Measurements from ENCODE around the gene FAM9C.

Gene FAM9C

DNA sequence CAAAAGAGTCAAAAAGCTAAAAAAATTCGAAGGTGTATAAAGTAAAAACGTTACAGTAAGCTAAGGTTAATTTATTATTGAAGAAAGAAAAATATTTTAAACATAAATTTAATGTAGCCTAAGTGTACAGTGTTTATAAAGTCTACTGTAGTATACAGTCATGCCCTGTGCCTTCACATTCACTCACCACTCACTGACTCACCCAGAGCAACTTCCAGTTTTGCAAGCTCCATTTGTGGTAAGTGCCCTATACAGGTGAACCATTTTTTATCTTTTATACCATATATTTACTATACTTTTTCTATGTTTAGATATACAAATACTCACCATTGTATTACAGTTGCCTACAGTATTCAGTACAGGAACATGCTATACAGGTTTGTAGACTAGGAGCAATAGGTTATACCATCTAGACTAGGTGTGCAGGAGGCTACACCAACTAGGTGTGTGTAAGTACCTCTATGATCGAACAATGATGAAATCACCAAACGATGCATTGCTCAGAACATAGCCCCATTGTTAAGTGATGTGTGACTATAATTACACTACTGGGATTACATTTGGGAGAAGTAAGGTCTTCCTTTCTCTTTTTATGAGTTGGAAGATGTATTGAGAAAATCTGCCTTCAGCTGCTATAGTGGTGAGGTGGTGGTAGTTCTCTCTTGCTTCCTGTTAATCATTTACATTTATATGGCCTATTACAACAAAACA, 42.3 kb downstream of the FAM9C start:
- no peak for DNase-seq

DNA sequence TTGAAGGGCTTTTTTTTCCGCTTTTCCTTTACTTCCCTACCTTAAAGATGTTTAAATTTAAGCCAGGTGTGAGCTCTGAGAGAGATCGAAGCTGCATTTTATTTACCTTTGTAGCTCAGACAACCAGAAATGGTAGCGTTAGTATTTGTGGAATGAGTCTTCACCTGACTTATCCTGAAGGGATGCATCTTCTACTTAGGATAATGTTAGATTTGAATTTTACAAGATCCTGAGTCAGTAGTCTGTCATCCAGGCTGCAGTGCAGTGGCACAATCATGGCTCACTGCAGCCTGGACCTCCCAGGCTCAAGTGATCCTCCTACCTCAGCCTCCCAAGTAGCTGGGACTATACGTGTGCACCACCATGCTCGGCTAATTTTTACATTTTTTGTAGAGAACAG, 43.3 kb downstream of the FAM9C start:
- no peak for DNase-seq

DNA sequence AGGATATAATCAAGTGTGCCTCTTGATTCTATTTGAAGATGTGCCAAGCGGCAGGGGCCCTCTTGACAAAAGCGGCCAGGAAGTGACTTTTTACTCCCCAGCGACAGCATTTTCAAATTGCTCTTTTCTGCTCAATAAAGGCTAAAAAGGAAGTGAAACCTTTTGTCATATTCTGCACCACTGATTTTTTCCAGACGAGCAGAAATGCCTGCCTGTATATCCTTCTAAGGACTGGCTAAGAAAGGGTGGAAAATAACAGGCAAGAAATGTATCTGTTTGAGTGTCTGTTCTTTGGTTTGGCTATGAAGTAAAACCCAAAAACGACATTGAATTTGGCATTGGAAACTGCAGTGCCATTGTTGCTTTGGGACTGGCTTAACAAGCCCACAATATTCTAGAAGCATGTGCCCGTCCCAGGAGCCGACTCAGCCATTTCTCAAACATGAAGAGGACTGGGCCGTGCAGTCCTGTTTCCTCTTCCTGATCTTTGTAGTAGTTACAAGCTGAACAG, 44.1 kb downstream of the FAM9C start:
- DNase-seq = no peak

DNA sequence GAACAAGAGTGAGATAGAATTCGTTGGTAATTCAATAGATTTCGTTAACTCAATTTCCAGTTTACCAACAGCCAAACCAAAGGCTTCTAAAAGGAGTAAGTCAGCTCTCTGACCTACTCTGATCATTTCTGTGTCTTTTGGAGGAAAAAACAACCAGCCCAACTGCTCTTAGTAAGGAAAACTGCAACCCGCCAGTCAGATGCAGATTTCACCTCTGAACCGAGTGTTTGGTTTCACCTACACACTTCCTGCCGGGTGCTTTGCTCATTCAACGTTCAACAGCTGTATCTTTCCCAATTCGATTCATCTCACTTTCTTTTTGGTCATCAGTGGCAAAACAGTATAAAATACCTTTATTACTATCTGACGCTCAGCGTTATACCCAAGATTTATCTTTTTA, 45.0 kb downstream of the FAM9C start:
- DNase-seq = no peak

DNA sequence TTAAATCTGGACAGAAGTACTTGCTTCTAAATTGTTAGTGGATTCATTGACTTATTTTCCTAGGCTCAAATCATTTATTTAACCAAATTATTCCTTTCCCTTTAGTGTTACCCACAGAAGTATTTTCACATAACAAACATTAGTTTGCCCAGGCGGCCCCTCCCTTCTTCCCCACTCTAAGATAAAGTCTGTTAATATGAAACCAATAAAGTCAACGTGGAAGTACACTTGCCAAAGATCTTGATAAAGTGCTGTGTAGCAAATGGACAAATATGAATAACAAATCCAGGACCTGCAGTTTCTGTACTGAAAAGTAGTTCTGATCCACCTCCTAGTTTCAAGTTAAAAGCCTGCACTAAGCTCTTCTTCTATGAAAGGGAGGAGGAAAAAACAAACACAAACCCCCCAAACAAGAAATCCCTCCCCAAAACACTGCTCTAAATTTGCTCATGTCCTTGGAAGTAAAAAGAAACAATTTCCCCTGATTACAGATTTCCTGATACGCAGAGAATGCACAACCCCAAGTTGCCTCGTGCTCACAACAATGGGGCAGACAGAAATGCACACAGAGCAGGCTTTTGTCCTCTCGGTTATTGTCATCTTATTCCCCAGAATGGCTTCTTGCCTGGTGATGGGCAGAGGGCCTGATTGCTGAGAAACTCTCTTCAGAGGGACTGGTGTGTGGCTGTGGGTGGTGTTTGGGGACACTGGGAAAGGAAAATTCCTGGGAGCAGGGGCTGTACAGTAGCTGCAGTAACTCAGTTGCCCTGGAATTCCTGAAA, 46.3 kb downstream of the FAM9C start:
- no peak for DNase-seq

DNA sequence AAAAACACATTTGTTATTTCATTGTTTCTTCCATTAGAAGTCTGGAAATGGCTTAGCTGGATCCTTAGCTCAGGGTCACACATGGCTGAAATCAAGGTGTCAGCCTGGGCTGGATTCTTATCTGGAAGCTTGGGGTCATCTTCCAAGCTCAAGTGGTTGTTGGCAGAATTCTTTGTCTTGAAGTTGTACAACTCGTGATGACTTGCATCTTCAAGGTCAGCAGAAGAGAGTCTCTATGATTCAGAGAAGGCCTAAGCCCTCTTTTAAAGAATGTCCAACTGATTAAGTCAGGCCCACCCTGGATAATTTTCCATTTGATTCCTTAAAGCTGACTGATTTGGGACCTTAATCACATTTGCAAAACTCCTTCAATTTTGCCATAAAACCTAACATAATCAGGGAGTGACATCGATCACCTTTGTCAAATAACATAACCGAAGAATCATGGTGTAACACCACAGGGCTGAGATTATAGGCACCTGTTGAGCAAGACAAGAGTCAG, 47.4 kb downstream of the FAM9C start:
- DNase-seq = no peak

DNA sequence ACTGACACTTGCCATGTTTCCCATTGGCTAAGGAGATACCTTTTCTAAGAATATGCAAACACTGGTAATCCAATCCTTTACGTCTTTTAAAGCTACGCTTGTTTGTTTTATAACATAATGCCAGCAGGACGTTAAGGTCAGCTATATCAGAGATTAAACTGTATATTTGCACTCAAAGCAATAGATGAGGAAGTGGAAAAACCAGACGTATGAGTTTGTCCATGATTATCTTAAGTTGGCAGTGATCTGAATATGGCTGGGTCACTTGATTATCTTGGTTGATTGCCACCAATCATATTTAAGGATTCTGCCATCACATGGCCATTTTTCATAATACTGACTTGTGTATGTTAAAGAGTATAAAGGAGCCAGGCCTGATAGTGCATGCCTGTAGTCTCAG, 50.1 kb downstream of the FAM9C start:
- DNase-seq = peak; percentile 65

DNA sequence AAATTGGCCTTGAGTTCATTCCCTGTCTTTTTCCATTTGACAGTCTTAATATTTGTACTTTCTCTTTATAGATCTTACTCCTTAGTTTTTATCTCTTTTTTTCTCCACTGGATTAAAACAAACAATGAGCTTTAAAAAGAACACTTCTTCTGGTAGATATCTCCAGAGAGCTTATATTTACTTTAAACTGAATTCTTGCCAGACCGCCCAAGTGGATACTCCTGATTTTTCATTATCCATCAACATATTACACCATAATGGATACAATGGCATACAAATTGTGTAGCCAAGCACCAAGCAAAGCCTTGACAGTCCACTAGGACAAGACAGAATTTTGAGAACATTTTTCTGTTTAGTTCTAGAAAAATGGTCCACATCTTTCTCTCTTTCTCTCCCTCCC, 50.6 kb downstream of the FAM9C start:
- DNase-seq = no peak

DNA sequence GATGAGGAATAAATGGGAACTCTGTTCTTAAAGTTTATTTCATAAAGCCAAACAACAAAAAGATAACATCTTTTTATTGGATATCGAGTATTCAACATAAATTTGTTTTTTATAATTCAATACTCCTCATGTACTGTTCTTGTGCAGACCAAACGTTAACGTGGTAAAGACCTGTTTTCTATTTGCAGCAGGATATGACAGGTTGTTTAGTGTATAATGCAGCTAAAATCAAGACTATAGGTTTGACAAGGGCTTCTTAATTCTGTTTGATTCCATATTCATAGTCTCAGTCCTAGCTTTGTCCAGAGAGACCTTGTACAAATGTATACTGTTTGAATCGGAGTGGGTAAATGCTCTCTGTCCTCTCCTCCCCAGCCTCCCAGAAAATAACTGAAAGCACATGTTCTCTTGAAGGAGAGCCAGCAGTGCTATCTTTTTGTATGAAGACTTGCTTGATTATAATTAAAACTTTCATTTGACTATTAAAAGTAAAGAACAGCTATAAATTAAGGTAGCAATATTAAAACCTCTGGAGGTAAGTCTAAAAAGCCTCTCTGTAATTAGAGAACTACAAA, 51.8 kb downstream of the FAM9C start:
- DNase-seq = no peak

DNA sequence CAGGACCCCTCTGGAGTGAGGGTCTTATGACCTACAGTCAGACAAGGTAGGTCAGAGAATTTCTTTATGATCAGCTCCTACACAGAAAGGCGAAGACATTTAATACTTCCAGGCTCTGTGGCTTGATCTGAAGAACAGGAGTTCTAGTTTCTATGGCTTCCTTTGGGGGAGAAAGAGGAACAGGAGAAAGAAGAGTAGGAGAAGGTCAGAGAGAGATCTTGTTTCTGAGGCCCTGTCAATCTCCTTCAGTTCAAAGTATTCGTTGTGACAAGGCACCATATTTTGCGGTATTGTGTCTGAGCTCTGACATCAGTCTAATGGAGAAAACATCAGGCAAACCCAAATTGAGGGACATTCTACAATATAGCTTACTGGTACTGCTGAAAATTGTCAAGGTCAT, 52.8 kb downstream of the FAM9C start:
- DNase-seq = no peak

DNA sequence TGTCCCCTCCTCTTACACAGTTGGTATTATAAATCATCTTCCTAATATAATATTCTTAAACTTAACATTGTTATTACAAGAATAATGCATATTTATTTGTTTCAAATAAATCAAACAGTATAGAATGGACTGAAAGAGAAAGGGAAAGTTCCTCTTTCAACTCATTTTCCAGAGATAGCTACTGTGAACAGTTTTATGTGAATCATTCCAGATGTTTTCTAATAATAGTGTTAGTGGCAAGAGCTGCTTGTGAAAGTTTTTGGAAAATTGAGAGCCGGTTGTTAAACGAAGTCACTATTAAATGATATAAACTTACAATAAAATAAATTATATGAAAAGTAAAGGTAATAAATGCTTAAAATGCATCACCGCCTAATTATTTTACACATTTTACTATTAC, 55.0 kb downstream of the FAM9C start:
- no peak for DNase-seq

DNA sequence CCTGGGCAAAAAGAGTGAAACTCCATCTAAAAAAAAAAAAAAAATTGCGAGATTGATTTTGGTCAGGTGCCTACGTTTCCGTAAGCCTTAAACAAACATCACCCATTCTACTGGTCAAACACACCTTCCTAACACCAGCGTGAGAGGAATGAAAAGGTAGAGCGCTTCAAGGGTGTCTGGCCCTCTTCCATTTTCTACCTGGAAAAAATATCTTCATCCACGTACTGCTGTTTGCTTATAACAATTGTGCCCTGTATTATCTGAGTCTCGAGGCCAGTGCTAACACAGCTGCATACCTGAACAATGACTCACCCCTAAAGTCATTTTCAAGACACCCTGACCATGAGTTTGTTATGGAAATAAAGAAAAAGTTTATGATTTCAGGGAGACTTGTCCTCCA, 55.6 kb downstream of the FAM9C start:
- DNase-seq = peak; percentile 60

DNA sequence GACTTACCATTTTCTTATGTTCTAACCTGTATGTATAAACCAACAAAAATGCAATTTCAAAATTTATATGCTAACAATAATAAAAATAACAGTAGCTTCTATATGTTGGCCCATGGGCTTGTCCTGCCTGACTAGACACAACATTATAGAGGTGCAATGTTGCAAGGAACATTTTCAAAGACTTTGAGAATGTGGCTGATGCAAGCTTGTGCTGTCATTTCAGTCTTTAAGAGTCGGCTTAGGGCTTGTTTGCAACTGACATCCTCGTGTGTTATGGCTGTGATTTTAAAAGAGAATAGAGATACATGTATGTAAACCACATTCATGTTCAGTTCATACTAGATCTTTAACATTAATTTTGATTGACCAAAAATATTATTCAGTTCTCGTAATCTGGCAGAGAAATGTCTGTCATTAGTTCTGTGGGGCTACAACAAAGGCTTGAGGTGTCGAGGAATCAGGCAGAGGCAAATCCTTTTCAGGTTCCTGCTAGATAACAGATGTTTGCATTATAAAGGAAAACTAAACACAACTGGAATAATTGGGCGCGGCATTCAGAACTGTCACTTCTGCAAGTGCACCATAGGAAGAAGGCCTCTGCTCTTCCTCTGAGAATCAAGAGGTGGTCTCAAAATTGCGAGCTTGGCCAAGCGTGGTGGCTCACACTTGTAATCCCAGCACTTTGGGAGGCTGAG, 56.4 kb downstream of the FAM9C start:
- DNase-seq = no peak

DNA sequence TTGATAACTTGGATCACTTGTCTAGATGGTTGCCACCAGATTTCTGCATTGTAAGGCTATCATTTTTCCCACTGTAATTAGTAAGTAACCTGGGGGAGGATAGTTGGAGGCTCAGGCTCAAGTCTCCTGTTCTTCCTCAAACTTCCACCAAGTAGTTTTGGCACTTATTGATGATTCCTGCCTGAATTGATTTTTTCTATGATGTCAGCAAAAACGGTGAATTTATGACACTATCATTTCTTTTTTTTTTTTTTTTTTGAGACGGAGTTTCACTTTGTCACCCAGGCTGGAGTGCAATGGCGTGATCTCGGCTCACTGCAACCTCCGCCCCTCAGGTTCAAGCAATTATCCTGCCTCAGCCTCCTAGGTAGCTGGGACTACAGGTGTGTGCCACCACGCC, 57.1 kb downstream of the FAM9C start:
- no peak for DNase-seq

DNA sequence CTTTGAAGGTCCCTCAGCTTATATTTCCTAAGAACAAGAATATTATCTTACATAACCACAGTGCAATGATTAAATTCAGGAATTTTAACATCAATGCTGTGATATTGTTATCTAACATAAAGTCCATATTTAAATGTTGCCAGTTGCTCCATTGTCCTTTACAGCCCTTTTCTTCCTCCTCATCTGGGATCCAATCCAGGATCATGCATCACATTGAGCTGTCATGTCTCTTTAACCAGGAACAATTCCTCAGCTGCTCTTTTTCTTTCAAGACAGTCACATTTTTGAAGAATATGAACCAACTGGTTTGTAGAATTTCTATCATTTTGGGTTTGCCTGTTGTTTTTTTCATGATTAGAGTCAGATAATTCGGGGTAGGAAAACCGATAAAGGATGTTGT, 57.5 kb downstream of the FAM9C start:
- DNase-seq = no peak

DNA sequence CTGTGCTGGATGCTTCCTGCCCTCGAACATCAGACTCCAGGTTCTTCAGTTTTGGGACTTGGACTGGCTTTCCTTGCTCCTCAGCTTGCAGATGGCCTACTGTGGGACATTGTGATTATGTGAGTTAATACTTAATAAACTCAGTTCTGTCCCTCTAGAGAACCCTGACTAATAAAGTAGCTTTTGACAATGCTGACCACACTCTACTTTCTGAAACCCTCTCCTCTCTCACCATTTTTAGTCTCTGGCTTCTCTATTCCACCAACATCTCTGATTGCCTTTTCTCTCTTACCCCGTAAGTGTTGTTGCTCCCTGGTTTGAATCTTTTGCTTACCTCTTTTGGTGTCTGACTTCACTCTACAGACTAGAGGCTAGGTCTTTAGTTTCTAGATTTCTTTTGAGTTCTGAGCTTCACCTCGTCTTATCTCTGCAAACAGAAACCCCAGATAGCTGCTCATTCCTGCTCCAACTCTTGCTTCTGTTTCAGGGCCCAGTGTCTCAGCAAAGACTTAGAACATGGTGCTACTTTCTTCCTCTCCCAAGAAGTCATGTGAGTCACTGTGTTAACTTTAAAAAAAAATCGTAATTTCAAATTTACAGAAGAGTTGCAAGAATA, 58.1 kb downstream of the FAM9C start:
- DNase-seq = no peak

Data from NCI-H510A treated with DMSO at 0.1 percent for 48 hours (cell line).